Esophagus muscularis mucosa (tissue), 3 donors: ENCODE data around the gene GPR152.

Experiments
- CTCF ChIP-seq, 3 experiments: fragments of 200-600 bp in 2 of 3; fragments of 450-650 bp in 1 of 3; sonication (generic) in 2 of 3; IDR thresholded peaks; one replicate each; pipeline ENCODE4 v1.5.1; 2017 to 2019; ENCODE audit warnings: antibody characterized with exemption in 3 of 3, mild to moderate bottlenecking in 2 of 3, moderate library complexity in 1 of 3
- POLR2A ChIP-seq: fragments of 450-650 bp; IDR thresholded peaks from one replicate; pipeline ENCODE4 v1.6.1; 2017; ENCODE audit warnings: antibody characterized with exemption, moderate library complexity, mild to moderate bottlenecking, low read depth
- POLR2AphosphoS5 ChIP-seq, 2 donors: sonication (generic); formaldehyde crosslinking; IDR thresholded peaks; one replicate each; pipeline ENCODE4 v1.6.1; 2017; ENCODE audit warnings: antibody characterized with exemption in 2 of 2

- TF ChIP-seq CTCF (IDR thresholded peaks at IDR 0.05) (no peak), POLR2A (no peak), POLR2AphosphoS5 (IDR thresholded peaks at IDR 0.05) (no peak)
Measured at GRCh38 chr11:67437082-67437808, 15.3 kb downstream of the GPR152 start, which contains the start of gene PTPRCAP.
